ENCODE measurements around the gene OTOA.

Gene OTOA

GRCh38 chr16:21710938-21711337 lies 47.2 kb downstream of the OTOA start:
- TF ChIP-seq POLR2AphosphoS5 (IDR thresholded peaks at IDR 0.05; ENCODE audit: low read depth, low read length) (no peak), FOXP2 (optimal IDR thresholded peaks at IDR 0.05; ENCODE audit: borderline replicate concordance, extremely low read depth, extremely low read length, insufficient read depth) (no peak), TAF1 (IDR thresholded peaks at IDR 0.05; ENCODE audit: borderline replicate concordance, insufficient read depth, low read length) (no peak), SIN3A (IDR thresholded peaks at IDR 0.05; ENCODE audit: borderline replicate concordance, insufficient read depth, low read length) (no peak)
- TF ChIP-seq, protein P1, sequence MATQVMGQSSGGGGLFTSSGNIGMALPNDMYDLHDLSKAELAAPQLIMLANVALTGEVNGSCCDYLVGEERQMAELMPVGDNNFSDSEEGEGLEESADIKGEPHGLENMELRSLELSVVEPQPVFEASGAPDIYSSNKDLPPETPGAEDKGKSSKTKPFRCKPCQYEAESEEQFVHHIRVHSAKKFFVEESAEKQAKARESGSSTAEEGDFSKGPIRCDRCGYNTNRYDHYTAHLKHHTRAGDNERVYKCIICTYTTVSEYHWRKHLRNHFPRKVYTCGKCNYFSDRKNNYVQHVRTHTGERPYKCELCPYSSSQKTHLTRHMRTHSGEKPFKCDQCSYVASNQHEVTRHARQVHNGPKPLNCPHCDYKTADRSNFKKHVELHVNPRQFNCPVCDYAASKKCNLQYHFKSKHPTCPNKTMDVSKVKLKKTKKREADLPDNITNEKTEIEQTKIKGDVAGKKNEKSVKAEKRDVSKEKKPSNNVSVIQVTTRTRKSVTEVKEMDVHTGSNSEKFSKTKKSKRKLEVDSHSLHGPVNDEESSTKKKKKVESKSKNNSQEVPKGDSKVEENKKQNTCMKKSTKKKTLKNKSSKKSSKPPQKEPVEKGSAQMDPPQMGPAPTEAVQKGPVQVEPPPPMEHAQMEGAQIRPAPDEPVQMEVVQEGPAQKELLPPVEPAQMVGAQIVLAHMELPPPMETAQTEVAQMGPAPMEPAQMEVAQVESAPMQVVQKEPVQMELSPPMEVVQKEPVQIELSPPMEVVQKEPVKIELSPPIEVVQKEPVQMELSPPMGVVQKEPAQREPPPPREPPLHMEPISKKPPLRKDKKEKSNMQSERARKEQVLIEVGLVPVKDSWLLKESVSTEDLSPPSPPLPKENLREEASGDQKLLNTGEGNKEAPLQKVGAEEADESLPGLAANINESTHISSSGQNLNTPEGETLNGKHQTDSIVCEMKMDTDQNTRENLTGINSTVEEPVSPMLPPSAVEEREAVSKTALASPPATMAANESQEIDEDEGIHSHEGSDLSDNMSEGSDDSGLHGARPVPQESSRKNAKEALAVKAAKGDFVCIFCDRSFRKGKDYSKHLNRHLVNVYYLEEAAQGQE (IDR thresholded peaks at IDR 0.05; ENCODE audit: insufficient read depth in 1 of 2, low read depth in 2 of 2, low read length in 2 of 2): no peak

- TF ChIP-seq TAF1 (IDR thresholded peaks at IDR 0.05; ENCODE audit: borderline replicate concordance, insufficient read depth, low read length): no peak
- no peak for TF ChIP-seq POLR2AphosphoS5 (IDR thresholded peaks at IDR 0.05; ENCODE audit: low read depth, low read length)
- no peak for TF ChIP-seq FOXP2 (optimal IDR thresholded peaks at IDR 0.05; ENCODE audit: borderline replicate concordance, extremely low read depth, extremely low read length, insufficient read depth)
- TF ChIP-seq, protein P1 (IDR thresholded peaks at IDR 0.05; ENCODE audit: insufficient read depth in 1 of 2, low read depth in 2 of 2, low read length in 2 of 2): no peak
- TF ChIP-seq SIN3A (IDR thresholded peaks at IDR 0.05; ENCODE audit: borderline replicate concordance, insufficient read depth, low read length): no peak
Observed at GRCh38 chr16:21713549-21714368, 50.0 kb downstream of the OTOA start.

GRCh38 chr16:21717608-21718007 lies 53.8 kb downstream of the OTOA start:
- TF ChIP-seq POLR2AphosphoS5 (IDR thresholded peaks at IDR 0.05; ENCODE audit: low read depth, low read length) (no peak), SIN3A (IDR thresholded peaks at IDR 0.05; ENCODE audit: borderline replicate concordance, insufficient read depth, low read length) (no peak), FOXP2 (optimal IDR thresholded peaks at IDR 0.05; ENCODE audit: borderline replicate concordance, extremely low read depth, extremely low read length, insufficient read depth) (no peak), TAF1 (IDR thresholded peaks at IDR 0.05; ENCODE audit: borderline replicate concordance, insufficient read depth, low read length) (no peak)
- TF ChIP-seq, protein P1 (IDR thresholded peaks at IDR 0.05; ENCODE audit: insufficient read depth in 1 of 2, low read depth in 2 of 2, low read length in 2 of 2): no peak

- TF ChIP-seq TAF1 (IDR thresholded peaks at IDR 0.05; ENCODE audit: borderline replicate concordance, insufficient read depth, low read length) (no peak), FOXP2 (optimal IDR thresholded peaks at IDR 0.05; ENCODE audit: borderline replicate concordance, extremely low read depth, extremely low read length, insufficient read depth) (no peak), POLR2AphosphoS5 (IDR thresholded peaks at IDR 0.05; ENCODE audit: low read depth, low read length) (no peak), SIN3A (IDR thresholded peaks at IDR 0.05; ENCODE audit: borderline replicate concordance, insufficient read depth, low read length) (no peak)
- TF ChIP-seq, protein P1 (IDR thresholded peaks at IDR 0.05; ENCODE audit: insufficient read depth in 1 of 2, low read depth in 2 of 2, low read length in 2 of 2): no peak
Observed at GRCh38 chr16:21719283-21719682, 55.5 kb downstream of the OTOA start.

Measured in PFSK-1 (cell line).